Activated CD4-positive, CD25-positive, alpha-beta regulatory T cell treated with anti-CD3 and anti-CD28 coated beads, Interleukin-2, amount 50 U/mL, for 24 hours (primary cell): ENCODE data around the gene DTD1.
A peak's percentile ranks its signal among the peaks of the same experiment; 100 is the strongest.
"Not testable (repeated sequence)": the region's sequence is repeated elsewhere in the genome, so short reads cannot be mapped to it uniquely, and the experiment has no call there.

Source experiments
- ATAC-seq, 2 donors: fragments of 150-1000 bp; cut with Tn5 transposase; one replicate each; pipeline ENCODE4 v1.10.0; 2021; ENCODE audit warnings: mild to moderate bottlenecking in 1 of 2, moderate library complexity in 1 of 2

DTD1 gene

GRCh38 chr20:18743665-18744440, 156.0 kb downstream of the DTD1 start:
- no peak for ATAC-seq

DNA sequence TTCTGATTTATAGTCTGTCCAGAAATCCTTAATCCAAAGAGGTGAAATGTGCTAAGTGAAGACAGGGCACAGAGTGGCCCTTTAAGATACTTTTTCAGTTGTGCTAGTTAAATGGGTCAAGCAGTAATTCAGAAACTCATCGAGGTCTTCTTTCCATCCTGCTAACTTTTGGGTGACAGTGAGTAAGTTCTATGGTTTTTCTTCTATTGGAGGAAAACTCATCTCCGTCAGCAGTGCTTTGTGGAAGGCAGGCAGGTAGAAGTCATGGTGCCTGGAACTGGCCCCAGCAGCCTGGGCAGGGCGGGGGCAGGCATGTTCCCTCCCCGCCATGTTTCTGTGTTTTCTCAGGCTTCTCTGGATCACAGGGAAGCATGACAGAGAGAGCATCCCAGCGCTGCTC, 159.2 kb downstream of the DTD1 start:
- ATAC-seq: no peak

DNA sequence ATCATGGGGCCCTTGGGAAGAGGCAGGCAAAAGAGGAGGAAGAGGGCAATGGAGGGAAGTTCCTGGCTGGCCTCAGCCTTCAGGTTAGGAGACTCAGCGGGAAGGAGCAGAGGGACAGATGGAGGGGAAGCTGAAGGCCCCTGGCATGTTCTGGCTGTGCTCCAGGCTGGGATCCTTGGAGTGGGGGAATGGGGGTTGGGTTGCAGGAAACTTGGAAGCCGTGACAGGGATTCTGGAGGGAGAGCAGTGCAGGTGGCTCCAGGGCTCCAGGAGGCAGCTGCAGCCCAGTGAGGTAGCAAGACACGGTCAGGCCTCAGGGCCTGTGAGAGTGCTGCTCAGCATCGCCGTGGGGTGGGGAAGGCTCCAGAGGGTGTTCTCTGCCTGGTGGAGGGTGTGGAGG, 161.1 kb downstream of the DTD1 start:
- ATAC-seq: no peak

- ATAC-seq: no peak
Measured at GRCh38 chr20:18749528-18749927, 161.7 kb downstream of the DTD1 start.

DNA sequence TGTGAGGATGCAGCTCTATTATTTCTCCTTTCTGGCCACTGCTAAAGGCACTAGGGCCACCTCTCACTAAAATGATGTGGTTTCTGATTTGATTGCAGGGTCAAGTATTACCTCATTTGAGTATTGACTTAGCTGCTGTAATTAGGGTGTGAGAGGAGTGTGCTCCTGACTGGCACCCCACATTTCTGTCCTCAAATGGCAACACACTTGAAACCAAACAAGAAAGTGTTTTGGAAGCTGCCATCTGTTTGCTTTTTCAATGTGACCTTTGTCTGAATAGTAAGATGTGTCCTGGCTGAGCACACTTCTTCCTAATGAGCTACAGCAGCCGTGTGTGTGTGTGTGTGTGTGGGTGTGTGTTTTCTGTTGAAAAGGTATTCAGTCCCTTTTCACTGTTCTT, 162.9 kb downstream of the DTD1 start:
- ATAC-seq: no peak

- no peak for ATAC-seq
Measured at GRCh38 chr20:18754030-18754652, 166.3 kb downstream of the DTD1 start.

- ATAC-seq: no peak
Measured at GRCh38 chr20:18754653-18755045, 166.8 kb downstream of the DTD1 start.

DNA sequence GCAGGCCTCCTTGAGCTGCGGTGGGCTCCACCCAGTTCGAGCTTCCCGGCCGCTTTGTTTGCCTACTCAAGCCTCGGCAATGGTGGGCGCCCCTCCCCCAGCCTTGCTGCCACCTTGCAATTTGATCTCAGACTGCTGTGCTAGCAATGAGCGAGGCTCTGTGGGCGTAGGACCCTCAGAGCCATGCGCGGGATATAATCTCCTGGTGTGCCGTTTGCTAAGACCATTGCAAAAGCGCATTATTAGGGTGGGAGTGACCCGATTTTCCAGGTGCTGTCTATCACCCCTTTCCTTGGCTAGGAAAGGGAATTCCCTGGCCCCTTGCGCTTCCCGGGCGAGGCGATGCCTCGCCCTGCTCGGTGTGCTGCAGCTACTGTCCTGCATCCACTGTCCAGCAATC, 173.0 kb downstream of the DTD1 start:
- not testable (repeated sequence) for ATAC-seq

GRCh38 chr20:18767676-18768075, 179.8 kb downstream of the DTD1 start:
- ATAC-seq: no peak

DNA sequence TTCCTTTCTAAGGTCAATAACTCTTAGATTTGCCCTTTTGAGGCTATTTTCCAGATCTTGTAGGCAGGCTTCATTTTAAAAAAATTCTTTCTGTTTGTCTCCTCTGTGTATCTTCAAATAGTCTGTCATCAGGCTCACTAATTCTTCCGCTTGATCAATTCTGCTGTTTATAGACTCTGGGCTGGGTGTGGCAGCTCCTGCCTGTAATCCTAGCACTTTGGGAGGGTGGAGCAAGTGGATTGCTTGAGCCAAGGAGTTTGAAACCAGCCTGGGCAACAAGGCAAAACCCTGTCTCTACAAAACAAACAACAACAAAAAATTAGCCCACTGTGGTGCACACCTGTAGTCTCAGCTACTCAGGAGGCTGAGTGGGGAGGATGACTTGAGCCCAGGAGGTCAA, 185.7 kb downstream of the DTD1 start:
- no peak for ATAC-seq

DNA sequence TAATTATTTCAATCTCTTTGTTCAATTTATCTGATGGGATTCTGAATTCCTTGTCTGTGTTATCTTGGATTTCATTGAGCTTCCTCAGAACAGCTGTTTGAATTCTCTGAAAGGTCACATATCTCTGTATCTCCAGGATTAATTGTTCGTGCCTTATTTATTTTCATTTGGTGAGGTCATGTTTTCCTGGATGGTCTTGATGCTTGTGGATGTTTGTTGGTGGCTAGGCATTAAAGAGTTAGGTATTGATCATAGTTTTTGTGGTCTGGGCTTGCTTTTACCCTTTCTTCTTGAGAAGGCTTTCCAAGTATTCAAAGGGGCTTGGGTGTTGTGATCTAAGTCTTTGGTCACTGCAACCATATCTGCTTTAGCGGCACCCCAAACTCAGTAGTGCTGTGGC, 186.4 kb downstream of the DTD1 start:
- no peak for ATAC-seq

DNA sequence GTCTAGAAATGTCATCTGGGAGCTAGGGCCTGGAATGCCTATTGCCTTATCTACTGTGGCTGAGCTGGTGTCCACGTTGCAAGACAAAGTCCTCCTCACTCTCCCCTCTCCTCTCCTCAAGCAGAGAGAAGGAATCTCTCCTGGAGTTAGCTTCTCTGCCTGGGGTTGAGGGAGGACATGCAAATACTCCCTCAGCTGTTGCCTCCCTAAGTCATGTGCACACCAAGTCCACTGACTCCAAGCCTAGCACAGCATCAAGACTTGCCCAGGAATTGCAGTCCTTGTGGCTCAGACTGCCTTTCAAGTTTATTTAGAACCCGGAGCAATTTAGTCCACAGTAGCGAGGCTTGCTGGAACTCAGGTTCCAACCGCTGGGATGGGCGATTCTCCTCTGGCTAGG, 187.8 kb downstream of the DTD1 start:
- no peak for ATAC-seq

GRCh38 chr20:18778690-18779392, 191.0 kb downstream of the DTD1 start:
- no peak for ATAC-seq

DNA sequence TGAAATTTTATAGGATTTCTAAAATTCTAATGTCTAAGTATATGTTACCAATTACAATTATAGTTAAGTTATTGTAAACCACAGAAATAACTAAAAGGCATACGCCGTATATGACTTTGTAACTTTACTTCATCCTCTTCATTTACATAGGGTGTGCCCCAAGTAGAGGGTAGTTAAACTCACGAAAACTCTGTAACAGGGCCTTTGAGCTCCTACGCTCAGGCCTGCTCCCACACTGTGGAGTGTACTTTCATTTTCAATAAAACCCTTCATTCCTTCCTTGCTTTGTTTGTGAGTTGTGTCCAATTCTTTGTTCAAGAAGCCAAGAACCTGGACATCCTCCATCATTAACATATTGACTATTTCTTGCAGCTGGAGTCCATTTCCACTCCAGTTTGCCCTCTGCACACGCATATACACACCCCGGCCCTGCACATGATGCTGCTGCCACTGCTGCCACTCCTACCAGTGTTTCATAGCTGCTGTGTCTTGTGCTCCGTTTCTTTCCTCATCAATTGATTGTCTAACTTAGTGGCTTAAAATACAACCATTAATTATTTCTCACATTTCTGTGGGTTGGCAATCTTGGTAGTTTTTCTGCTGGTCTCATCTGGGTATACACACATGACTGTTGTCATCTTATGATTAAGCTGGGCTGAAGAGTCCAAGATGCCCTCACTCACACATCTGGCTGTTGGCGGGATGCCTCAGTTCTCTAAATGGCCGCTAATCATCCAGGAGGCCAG, 192.7 kb downstream of the DTD1 start:
- no peak for ATAC-seq

GRCh38 chr20:18781509-18781908, 193.7 kb downstream of the DTD1 start:
- no peak for ATAC-seq

DNA sequence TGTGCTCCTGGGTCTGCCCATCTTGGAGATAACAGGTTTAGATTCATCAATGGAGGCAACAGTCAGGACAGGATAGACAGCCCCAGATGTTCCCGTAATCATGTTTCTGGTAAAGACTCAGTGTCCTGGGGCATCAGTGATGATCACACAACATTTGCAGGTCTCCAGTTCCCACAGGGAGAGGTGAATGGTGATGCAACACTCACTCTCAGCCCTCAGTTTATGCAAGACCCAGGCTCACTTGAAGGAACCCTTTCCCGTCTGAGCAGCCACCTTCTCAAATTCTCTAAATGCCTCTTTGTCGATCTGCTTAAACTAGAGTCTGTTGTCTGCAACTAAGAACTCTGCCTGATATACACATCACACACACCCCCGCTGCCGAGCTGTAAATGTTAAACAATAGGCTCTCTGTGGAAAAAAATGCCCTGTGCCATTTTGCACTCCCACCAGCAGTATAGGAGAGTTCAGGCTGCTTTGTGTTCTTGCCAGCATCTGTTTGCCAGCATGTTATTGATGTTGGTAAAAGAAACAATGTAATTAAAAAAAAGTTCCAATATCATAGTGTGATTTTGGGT, 195.6 kb downstream of the DTD1 start:
- no peak for ATAC-seq

GRCh38 chr20:18787046-18787445, 199.2 kb downstream of the DTD1 start:
- ATAC-seq: not testable (repeated sequence)

DNA sequence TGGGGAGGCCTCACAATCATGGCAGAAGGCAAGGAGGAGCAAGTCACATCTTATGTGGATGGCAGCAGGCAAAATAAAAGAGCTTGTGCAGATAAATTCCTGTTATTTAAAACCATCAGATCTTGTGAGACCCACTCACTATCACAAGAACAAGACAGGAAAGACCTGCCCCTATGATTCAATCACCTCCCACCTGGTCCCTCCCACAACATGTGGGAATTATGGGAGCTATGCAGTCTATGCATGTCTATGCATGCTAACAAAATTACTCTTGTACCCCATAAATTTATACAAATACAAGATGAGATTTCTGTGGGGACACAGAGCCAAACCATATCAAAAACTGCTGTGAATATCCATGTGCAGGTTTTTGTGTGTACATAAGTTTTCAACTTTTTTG, 200.2 kb downstream of the DTD1 start:
- ATAC-seq: no peak

GRCh38 chr20:18790787-18791186, 202.9 kb downstream of the DTD1 start:
- ATAC-seq: no peak

- ATAC-seq: peak; percentile 98 to 99
Measured at GRCh38 chr20:18793625-18794427, 206.0 kb downstream of the DTD1 start.

DNA sequence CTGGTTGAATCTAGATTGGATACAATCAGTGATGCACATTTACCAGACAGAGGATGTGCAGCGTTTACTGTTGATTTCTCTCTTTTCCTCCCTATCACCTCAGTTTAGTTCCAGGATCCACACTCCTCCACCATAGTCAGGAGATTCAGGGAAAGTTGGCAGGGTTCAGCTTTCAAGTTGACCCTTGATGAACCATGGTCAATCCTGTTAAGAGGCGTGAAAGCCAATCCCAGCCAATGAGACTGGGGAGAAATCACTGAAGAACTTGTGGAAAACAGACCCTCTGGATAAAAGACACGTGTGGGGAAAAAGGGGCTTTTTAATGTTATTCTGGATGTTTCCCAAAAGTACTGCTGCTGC, 206.6 kb downstream of the DTD1 start:
- no peak for ATAC-seq

- ATAC-seq: no peak
Measured at GRCh38 chr20:18795366-18795765, 207.5 kb downstream of the DTD1 start.
